Fibroblast of lung (primary cell): Measurements from ENCODE around the gene MAT2A.

Source experiments
- CTCF ChIP-seq, 2 donors: IDR thresholded peaks in 1 of 2; conservative IDR thresholded peaks in 1 of 2; 1 replicate in 1 of 2; 2 replicates in 1 of 2; pipeline ENCODE4 v1.5.1; 2011 to 2012; ENCODE audit warnings: low read length in 2 of 2, control low read depth in 1 of 2, inconsistent platforms in 1 of 2, low read depth in 1 of 2, mild to moderate bottlenecking in 1 of 2
- EZH2 ChIP-seq: IDR thresholded peaks from 2 replicates; pipeline ENCODE4 v1.5.1; 2012; ENCODE audit warnings: low read length, control low read depth, mild to moderate bottlenecking; ENCODE audit errors: missing control alignments

DNA sequence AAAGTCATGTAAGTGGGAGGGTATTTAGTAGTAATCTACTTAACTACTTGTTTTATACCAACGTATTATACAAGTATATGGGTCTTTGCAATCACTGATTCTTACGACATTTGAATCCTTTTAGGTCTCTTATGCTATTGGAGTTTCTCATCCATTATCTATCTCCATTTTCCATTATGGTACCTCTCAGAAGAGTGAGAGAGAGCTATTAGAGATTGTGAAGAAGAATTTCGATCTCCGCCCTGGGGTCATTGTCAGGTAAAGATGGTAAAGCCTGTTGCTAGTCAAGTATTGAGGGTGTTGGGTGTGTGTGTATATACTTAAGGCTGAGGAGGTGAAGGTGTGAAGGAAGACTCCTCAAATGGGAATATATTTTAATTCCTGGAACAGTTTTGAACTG, 3.8 kb downstream of the MAT2A start:
- TF ChIP-seq CTCF (conservative IDR thresholded peaks at IDR 0.05 in 1 of 2, IDR thresholded peaks at IDR 0.05 in 1 of 2; ENCODE audit: low read depth in 1 of 2, low read length in 2 of 2) (no peak), EZH2 (no peak)
